Keratinocyte (primary cell): ENCODE measurements around the gene PRKN. TPM values are rescaled to one million over a fixed set of nuclear protein-coding genes. Genes with fewer than 3 reads are reported as not detected.
"Not testable (repeated sequence)": the region's sequence is repeated elsewhere in the genome, so short reads cannot be mapped to it uniquely, and the experiment has no call there.

Experiments used
- DNase-seq: peaks from one replicate; pipeline ENCODE4 v3.0.0-alpha.2; 2011; ENCODE audit warnings: low read depth, missing footprints, low spot score
- FAIRE-seq: peaks from 2 replicates; lab custom pipeline; 2011; peaks lifted over from hg19 to GRCh38; lab: Jason Lieb, UNC
- H2AFZ ChIP-seq: 2 replicates; pipeline ENCODE4 v1.6.0; 2012; ENCODE audit warnings: low read length, control low read depth, inconsistent platforms; ENCODE audit not compliant: control insufficient read depth
- H3K27ac ChIP-seq: 2 replicates; pipeline ENCODE4 v1.5.1; 2011; ENCODE audit warnings: low read length; ENCODE audit not compliant: control insufficient read depth, insufficient read depth
- H3K27me3 ChIP-seq: 3 replicates; pipeline ENCODE4 v1.6.0; 2011; ENCODE audit warnings: low read length; ENCODE audit not compliant: control insufficient read depth, insufficient read depth; ENCODE audit errors: extremely low read depth
- H3K36me3 ChIP-seq, 2 experiments: 2 replicates in 1 of 2; 3 replicates in 1 of 2; pipeline ENCODE4 v1.5.1; 2011; ENCODE audit warnings: low read length in 2 of 2, mild to moderate bottlenecking in 1 of 2; ENCODE audit not compliant: control insufficient read depth in 2 of 2, insufficient read depth in 2 of 2; ENCODE audit errors: extremely low read depth in 1 of 2
- H3K4me1 ChIP-seq: 3 replicates; pipeline ENCODE4 v1.5.1; 2011; ENCODE audit warnings: low read length; ENCODE audit not compliant: control insufficient read depth, insufficient read depth; ENCODE audit errors: extremely low read depth
- H3K4me2 ChIP-seq: 3 replicates; pipeline ENCODE4 v1.6.0; 2011; ENCODE audit warnings: low read depth, low read length; ENCODE audit not compliant: control insufficient read depth, insufficient read depth; ENCODE audit errors: extremely low read depth
- H3K4me3 ChIP-seq, 3 experiments: fragments of 200-600 bp in 1 of 3; sonication (generic) in 1 of 3; 2 replicates in 2 of 3; 3 replicates in 1 of 3; pipeline ENCODE4 v1.5.1; 2011 to 2016; ENCODE audit warnings: low read length in 3 of 3, mild to moderate bottlenecking in 3 of 3, control low read depth in 2 of 3, inconsistent platforms in 1 of 3, low read depth in 1 of 3, mixed read lengths in 1 of 3, mixed run types in 1 of 3, moderate library complexity in 1 of 3; ENCODE audit not compliant: control insufficient read depth in 2 of 3, insufficient read depth in 2 of 3; ENCODE audit errors: extremely low read depth in 1 of 3
- H3K79me2 ChIP-seq: 2 replicates; pipeline ENCODE4 v1.6.0; 2012; ENCODE audit warnings: low read length; ENCODE audit not compliant: control insufficient read depth, insufficient read depth
- H3K9ac ChIP-seq: 3 replicates; pipeline ENCODE4 v1.6.0; 2011; ENCODE audit warnings: low read length; ENCODE audit not compliant: control insufficient read depth, insufficient read depth; ENCODE audit errors: extremely low read depth
- H3K9me1 ChIP-seq: 3 replicates; pipeline ENCODE4 v1.6.0; 2011; ENCODE audit warnings: low read length; ENCODE audit not compliant: control insufficient read depth, insufficient read depth; ENCODE audit errors: extremely low read depth
- H3K9me3 ChIP-seq: 2 replicates; pipeline ENCODE4 v1.5.1; 2012; ENCODE audit warnings: low read depth, low read length; ENCODE audit not compliant: control insufficient read depth
- H4K20me1 ChIP-seq: 3 replicates; pipeline ENCODE4 v1.6.0; 2011; ENCODE audit warnings: low read length; ENCODE audit not compliant: control insufficient read depth, insufficient read depth; ENCODE audit errors: extremely low read depth
- CTCF ChIP-seq, 3 experiments: IDR thresholded peaks in 1 of 3; conservative IDR thresholded peaks in 1 of 3; optimal IDR thresholded peaks in 1 of 3; 2 replicates in 2 of 3; 3 replicates in 1 of 3; pipeline versions ENCODE3 to v1.5.1; 2011; ENCODE audit warnings: low read length in 3 of 3, mild to moderate bottlenecking in 3 of 3, moderate library complexity in 2 of 3, control low read depth in 1 of 3, inconsistent platforms in 1 of 3; ENCODE audit not compliant: insufficient read depth in 2 of 3; ENCODE audit errors: extremely low read depth in 1 of 3
- EZH2 ChIP-seq: IDR thresholded peaks from one replicate; pipeline ENCODE4 v1.6.1; 2012; ENCODE audit warnings: inconsistent platforms, mild to moderate bottlenecking, low read length, moderate library complexity
- dilution Hi-C: fragments of 300-500 bp; cut with MboI; formaldehyde crosslinking; loops from one replicate; pipeline ENCODE4 v1.7.0; 2020; ENCODE audit warnings: low sequenced_read_pairs; ENCODE audit not compliant: extremely low pct_ligation_motif_present
- polyA plus RNA-seq, 5 experiments: library from polyadenylated mRNA; depleted of rRNA in 3 of 5; stranded (reverse) in 3 of 5; stranded (forward) in 1 of 5; unstranded in 1 of 5; fragments of >200 nt; gene quantifications; 1 replicate in 1 of 5; 2 replicates in 3 of 5; 3 replicates in 1 of 5; pipeline versions ENCODE4 v1.2.1 to v1.2.3, GENCODE V29; 2011 to 2012; ENCODE audit warnings: missing spikeins in 2 of 5, low read depth in 1 of 5, low replicate concordance in 1 of 5

PRKN gene
- polyA plus RNA-seq, 1 donor (not counting 4 experiments of a cell fraction or from before 2014, with no cell fraction given), result 0.67 TPM

DNA sequence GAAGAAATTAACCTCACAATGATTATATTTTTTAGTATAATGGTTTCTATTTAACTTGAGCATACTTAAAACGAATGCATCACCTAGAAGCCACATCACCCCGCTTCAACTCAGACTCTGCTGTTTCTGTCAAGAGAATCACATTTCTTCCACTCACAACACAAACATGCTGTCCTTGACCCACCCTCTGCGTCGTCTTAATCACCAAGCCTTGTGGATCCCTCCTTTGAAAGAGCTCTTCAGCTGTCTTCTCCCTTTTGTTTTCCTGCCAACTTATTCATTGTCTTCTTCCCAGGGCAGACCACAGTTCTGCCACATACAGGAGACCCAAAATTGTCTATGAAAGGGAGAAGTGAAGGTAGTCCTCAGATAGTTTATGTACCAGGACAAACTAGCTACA lies 858.1 kb downstream of the PRKN start:
- H3K9ac ChIP-seq, result no peak overlapping the region
- H3K79me2 ChIP-seq, result no peaks in the 10 kb centered on the region
- no peak for FAIRE-seq
- no peaks in the 10 kb centered on the region for H3K9me3 ChIP-seq
- no peaks in the 10 kb centered on the region for H4K20me1 ChIP-seq
- no peak for DNase-seq
- no peaks in the 10 kb centered on the region for H3K27me3 ChIP-seq
- H2AFZ ChIP-seq, result no peak overlapping the region
- no peak overlapping the region for H3K27ac ChIP-seq
- no peaks in the 10 kb centered on the region for H3K9me1 ChIP-seq
- TF ChIP-seq CTCF (optimal IDR thresholded peaks at IDR 0.05 in 1 of 3, IDR thresholded peaks at IDR 0.05 in 1 of 3, conservative IDR thresholded peaks at IDR 0.05 in 1 of 3; ENCODE audit: extremely low read depth in 1 of 3, insufficient read depth in 2 of 3, low read length in 3 of 3) (no peak), EZH2 (no peak)
- no peak overlapping the region for H3K4me2 ChIP-seq
- H3K36me3 ChIP-seq, result no peaks in the 10 kb centered on the region
- dilution Hi-C loops, result no loop called here
- no peak overlapping the region for H3K4me3 ChIP-seq
- H3K4me1 ChIP-seq, result no peaks in the 10 kb centered on the region

GRCh38 chr6:161866570-161866969 lies 861.0 kb downstream of the PRKN start:
- dilution Hi-C loops, result no loop called here

GRCh38 chr6:161861061-161861460 lies 866.5 kb downstream of the PRKN start:
- dilution Hi-C loops, H3K4me3 ChIP-seq, H3K4me2 ChIP-seq, H3K9me1 ChIP-seq, H3K9me3 ChIP-seq, H3K27me3 ChIP-seq, H3K79me2 ChIP-seq, H3K36me3 ChIP-seq, H4K20me1 ChIP-seq, H3K4me1 ChIP-seq, H3K9ac ChIP-seq, H2AFZ ChIP-seq, H3K27ac ChIP-seq, DNase-seq, FAIRE-seq: not testable (repeated sequence)

More at GRCh38 chr6:161866570-161866969, 861.0 kb downstream of the PRKN start:
- no peak overlapping the region for H3K4me3 ChIP-seq
- no peak overlapping the region for H3K27ac ChIP-seq
- no peaks in the 10 kb centered on the region for H3K9me1 ChIP-seq
- no peaks in the 10 kb centered on the region for H3K9me3 ChIP-seq
- H3K79me2 ChIP-seq, result no peaks in the 10 kb centered on the region
- DNase-seq (no peak), FAIRE-seq (no peak)
- no peak overlapping the region for H3K4me2 ChIP-seq
- H3K4me1 ChIP-seq, result no peaks in the 10 kb centered on the region
- H3K27me3 ChIP-seq, result no peaks in the 10 kb centered on the region
- H3K9ac ChIP-seq, result no peak overlapping the region
- TF ChIP-seq EZH2, result no peak
- TF ChIP-seq CTCF (optimal IDR thresholded peaks at IDR 0.05 in 1 of 3, IDR thresholded peaks at IDR 0.05 in 1 of 3, conservative IDR thresholded peaks at IDR 0.05 in 1 of 3; ENCODE audit: extremely low read depth in 1 of 3, insufficient read depth in 2 of 3, low read length in 3 of 3), result no peak
- no peaks in the 10 kb centered on the region for H3K36me3 ChIP-seq
- H2AFZ ChIP-seq, result no peak overlapping the region
- H4K20me1 ChIP-seq, result no peaks in the 10 kb centered on the region
